K562 (cell line): ENCODE data around the gene SERPINE3. TPM values are rescaled to one million over a fixed set of nuclear protein-coding genes. Genes with fewer than 3 reads are reported as not detected.

Experiments
- ATAC-seq: fragments of 200-7000 bp; cut with Tn5 transposase; 3 replicates; pipeline ENCODE4 v1.9.1; 2020; ENCODE audit warnings: moderate library complexity
- BruUV-seq: library from RNA; stranded (reverse); fragments of 400-500 nt; replicated peaks from 2 replicates; lab custom pipeline; 2021; lab: Mats Ljungman, UMichigan
- CTCF ChIA-PET: fragments of 300-600 bp; formaldehyde crosslinking; extraction: SDS; loops from one replicate; lab custom pipeline; 2021; ENCODE audit warnings: low intra/inter-chr PET ratio; lab: Yijun Ruan, JAX
- POLR2A ChIA-PET: fragments of 300-600, 350-650 bp; sonication (Branson Sonifier 250); formaldehyde crosslinking; extraction: SDS; loops from one replicate; lab custom pipeline; 2021; ENCODE audit warnings: antibody characterized with exemption, inconsistent platforms; lab: Yijun Ruan, JAX
- DNase-seq, 4 experiments: peaks; one replicate each; pipeline versions ENCODE4 v3.0.0 to v3.0.0-alpha.2; 2011 to 2018; ENCODE audit warnings: low spot score in 3 of 4, mixed read lengths in 3 of 4; ENCODE audit errors: extremely low read depth in 1 of 4
- FAIRE-seq: peaks from 2 replicates; lab custom pipeline; 2011; peaks lifted over from hg19 to GRCh38; lab: Jason Lieb, UNC
- H2AFZ ChIP-seq: 2 replicates; pipeline ENCODE4 v1.6.0; 2011; ENCODE audit warnings: low read depth, low read length, control low read depth, inconsistent platforms
- H3K27ac ChIP-seq: fragments of 200-600 bp; 3 replicates; pipeline ENCODE4 v1.8.0; 2011; ENCODE audit warnings: low read depth, mild to moderate bottlenecking, control low read depth, inconsistent platforms, low read length, moderate library complexity, mixed read lengths; ENCODE audit errors: extremely low read depth
- H3K27me3 ChIP-seq, 2 experiments: fragments of 300-600 bp in 1 of 2; 2 replicates in 1 of 2; 3 replicates in 1 of 2; pipeline versions ENCODE4 v1.6.0 to v1.8.0; 2011; ENCODE audit warnings: inconsistent platforms in 2 of 2, low read length in 2 of 2, mild to moderate bottlenecking in 1 of 2, mixed read lengths in 1 of 2, moderate library complexity in 1 of 2; ENCODE audit not compliant: control insufficient read depth in 2 of 2, insufficient read depth in 2 of 2
- H3K36me3 ChIP-seq: fragments of 300-600 bp; 3 replicates; pipeline ENCODE4 v1.8.0; 2011; ENCODE audit warnings: mild to moderate bottlenecking, low read length, inconsistent platforms; ENCODE audit not compliant: control insufficient read depth, insufficient read depth
- H3K4me1 ChIP-seq, 2 experiments: fragments of 200-600 bp in 1 of 2; replicated peaks in 1 of 2; 2 replicates in 1 of 2; 3 replicates in 1 of 2; pipeline versions ENCODE4 v1.5.1 to v1.8.0; 2011; ENCODE audit warnings: inconsistent platforms in 2 of 2, low read length in 2 of 2, mild to moderate bottlenecking in 1 of 2, mixed read lengths in 1 of 2, moderate library complexity in 1 of 2; ENCODE audit not compliant: control insufficient read depth in 2 of 2, insufficient read depth in 2 of 2
- H3K4me2 ChIP-seq: 2 replicates; pipeline ENCODE4 v1.6.1; 2011; ENCODE audit warnings: low read length, control low read depth, inconsistent platforms, mixed read lengths; ENCODE audit not compliant: insufficient read depth
- H3K4me3 ChIP-seq: fragments of 200-600 bp; sonication (generic), shearing (Covaris generic); 2 replicates; pipeline ENCODE4 v1.5.1; 2016; ENCODE audit warnings: control low read depth, inconsistent platforms
- H3K79me2 ChIP-seq: fragments of 200-600 bp; 3 replicates; pipeline ENCODE4 v1.8.0; 2011; ENCODE audit warnings: low read length, inconsistent platforms; ENCODE audit not compliant: control insufficient read depth, insufficient read depth
- H3K9ac ChIP-seq, 2 experiments: 2 replicates each; pipeline versions ENCODE4 v1.6.0 to v1.6.1; 2011; ENCODE audit warnings: low read depth in 2 of 2, low read length in 2 of 2, control low read depth in 1 of 2, inconsistent platforms in 1 of 2, mild to moderate bottlenecking in 1 of 2, mixed read lengths in 1 of 2; ENCODE audit not compliant: insufficient read depth in 1 of 2
- H3K9me1 ChIP-seq: one replicate; pipeline ENCODE4 v1.6.0; 2011; ENCODE audit warnings: inconsistent platforms, mild to moderate bottlenecking, low read length, moderate library complexity; ENCODE audit not compliant: control insufficient read depth, insufficient read depth
- H3K9me3 ChIP-seq: replicated peaks from 2 replicates; pipeline ENCODE4 v1.5.1; 2011; ENCODE audit warnings: low read depth, low read length, inconsistent platforms; ENCODE audit not compliant: control insufficient read depth, insufficient read depth
- H4K20me1 ChIP-seq: replicated peaks from 2 replicates; pipeline ENCODE4 v1.6.1; 2011; ENCODE audit warnings: low read length, inconsistent platforms, mixed read lengths; ENCODE audit not compliant: control insufficient read depth, insufficient read depth
- CREB3L1 ChIP-seq: fragments of 450-650 bp; IDR thresholded peaks from 2 replicates; pipeline ENCODE4 v1.6.1; 2014; ENCODE audit warnings: low read depth, mild to moderate bottlenecking, moderate library complexity, borderline replicate concordance
- FOXK2 ChIP-seq, 2 experiments: fragments of 450-650 bp; IDR thresholded peaks in 1 of 2; conservative IDR thresholded peaks in 1 of 2; 2 replicates each; pipeline ENCODE4 v1.6.1; 2016; ENCODE audit warnings: low read depth in 2 of 2, mild to moderate bottlenecking in 1 of 2
- MITF ChIP-seq: IDR thresholded peaks from 2 replicates; pipeline ENCODE4 v1.6.1; 2014; ENCODE audit warnings: antibody characterized with exemption
- MTA1 ChIP-seq: fragments of 450-650 bp; IDR thresholded peaks from 2 replicates; pipeline ENCODE4 v1.6.1; 2017; ENCODE audit warnings: borderline replicate concordance
- NKRF ChIP-seq: fragments of 450-650 bp; IDR thresholded peaks from 2 replicates; pipeline ENCODE4 v1.6.1; 2016; ENCODE audit warnings: borderline replicate concordance
- RBM14 ChIP-seq: fragments of 200-400 bp; formaldehyde crosslinking; IDR thresholded peaks from 2 replicates; pipeline ENCODE4 v1.6.1; 2018; ENCODE audit warnings: low read depth, mild to moderate bottlenecking, low read length, moderate library complexity, borderline replicate concordance; ENCODE audit not compliant: insufficient read depth
- ZNF740 ChIP-seq, 3 experiments: fragments of 200-800 bp in 1 of 3; sonication (Bioruptor generic) in 1 of 3; sonication (generic) in 1 of 3; formaldehyde crosslinking in 1 of 3; IDR thresholded peaks; 2 replicates each; pipeline versions ENCODE4 v1.6.1 to v1.8.0; 2016 to 2022; ENCODE audit warnings: mild to moderate bottlenecking in 2 of 3, missing compliant biosample characterization in 2 of 3, missing genetic modification characterization in 2 of 3, missing genetic modification reagents in 1 of 3
- WGBS: fragments of 100-300 bp; shearing (Covaris generic); methylation state at CpG from one replicate; pipeline ENCODE4 v1.1.6; 2016; ENCODE audit warnings: low coverage, mixed read lengths; ENCODE audit not compliant: insufficient coverage; ENCODE audit errors: missing lambda C conversion rate; 5-methylcytosine and 5-hydroxymethylcytosine counted together
- in situ Hi-C: fragments of 300-500 bp; cut with MboI; formaldehyde crosslinking; loops from 4 replicates; pipeline ENCODE4 v1.15.0; 2018; ENCODE audit warnings: inconsistent platforms, mixed read lengths
- intact Hi-C: fragments of 100-400 bp; cut with micrococcal nuclease; formaldehyde crosslinking; loops from 2 replicates; pipeline ENCODE4 v1.14.2; 2022
- polyA plus RNA-seq, 8 experiments: library from polyadenylated mRNA; depleted of rRNA in 4 of 8; stranded (reverse) in 5 of 8; unstranded in 3 of 8; fragments of >200 nt; fragmentation: Nextera tagmentation in 2 of 8; fragmentation: Illumina TruSeq in 1 of 8; extraction: Ambion mirVana in 2 of 8; extraction: Trizol in 1 of 8; gene quantifications; 2 replicates each; pipeline versions ENCODE4 v1.2.1 to v1.2.3, GENCODE V29; 2011 to 2014; ENCODE audit warnings: inconsistent platforms in 1 of 8, missing spikeins in 1 of 8
- total RNA-seq, 7 experiments: library from RNA; depleted of rRNA in 6 of 7; stranded (reverse); fragments of >200 nt in 6 of 7; fragmentation: Illumina TruSeq in 2 of 7; extraction: Trizol in 2 of 7; gene quantifications; 2 replicates each; pipeline versions ENCODE4 v1.2.1 to v1.2.3, GENCODE V29; 2011 to 2021; ENCODE audit warnings: low replicate concordance in 1 of 7

SERPINE3 gene
- total and polyA plus RNA-seq, 9 of the 15 experiments (the other 6 are each of a cell fraction or from before 2014, with no cell fraction given) = not detected

- H3K27ac ChIP-seq = no peak overlapping the region
- H3K79me2 ChIP-seq = no peaks in the 10 kb centered on the region
- no peaks in the 10 kb centered on the region for H3K36me3 ChIP-seq
- ChIA-PET POLR2A (no interaction called here), CTCF (no interaction called here)
- H3K9ac ChIP-seq = no peak overlapping the region
- no peak; the same call in 2 of the 3 replicates for ATAC-seq
- intact Hi-C loops = no loop called here
- in situ Hi-C loops = no loop called here
- H3K9me3 ChIP-seq = no peaks in the 10 kb centered on the region
- no peaks in the 10 kb centered on the region for H3K9me1 ChIP-seq
- DNase-seq = no peak
- no peaks in the 10 kb centered on the region for H3K4me1 ChIP-seq
- H2AFZ ChIP-seq = no peak overlapping the region
- WGBS = 7% methylated on average over 2 of the region's 9 CpGs
- H3K4me2 ChIP-seq = no peak overlapping the region
- BruUV-seq = no TSS peak
- peaks cover 5 to 31% of the 10 kb centered on the region in 2 experiments; a peak in 4 of 5 replicates for H3K27me3 ChIP-seq
- no peak overlapping the region for H3K4me3 ChIP-seq
- no peaks in the 10 kb centered on the region for H4K20me1 ChIP-seq
- TF ChIP-seq ZNF740 (CRISPR knock-in tag; IDR thresholded peaks at IDR 0.05) (no peak), ZNF740 (tag; IDR thresholded peaks at IDR 0.05) (no peak), FOXK2 (conservative IDR thresholded peaks at IDR 0.05 in 1 of 2, IDR thresholded peaks at IDR 0.05 in 1 of 2; ENCODE audit: low read depth in 2 of 2) (no peak), MITF (no peak), CREB3L1 (no peak), RBM14 (no peak), MTA1 (no peak), NKRF (no peak)
- FAIRE-seq = no peak
These were observed 7.6 kb downstream of the SERPINE3 start for GRCh38 chr13:51347099-51347498.
